IPS-18c (cell line): ENCODE results near the gene FBXO33.
"Not testable (repeated sequence)": the region's sequence is repeated elsewhere in the genome, so short reads cannot be mapped to it uniquely, and the experiment has no call there.

Experiments
- H3K4me3 ChIP-seq: 2 replicates; pipeline ENCODE4 v1.7.0; 2013; ENCODE audit warnings: low read depth, mild to moderate bottlenecking, low read length, moderate library complexity; ENCODE audit not compliant: insufficient read depth
- H3K9me3 ChIP-seq: one replicate; pipeline ENCODE4 v1.6.1; 2013; ENCODE audit warnings: mild to moderate bottlenecking, low read length, moderate library complexity; ENCODE audit not compliant: control insufficient read depth, insufficient read depth

FBXO33 gene

GRCh38 chr14:39393289-39393688, 38.9 kb downstream of the FBXO33 start:
- H3K9me3 ChIP-seq = no peaks in the 10 kb centered on the region
- H3K4me3 ChIP-seq = no peak overlapping the region

- no peaks in the 10 kb centered on the region for H3K9me3 ChIP-seq
- H3K4me3 ChIP-seq = no peak overlapping the region
Observed at GRCh38 chr14:39384177-39384576, 48.1 kb downstream of the FBXO33 start.

GRCh38 chr14:39383741-39384140, 48.5 kb downstream of the FBXO33 start:
- Histone ChIP-seq H3K4me3 (no peak overlapping the region), H3K9me3 (no peaks in the 10 kb centered on the region)

GRCh38 chr14:39383026-39383660, 49.1 kb downstream of the FBXO33 start:
- no peaks in the 10 kb centered on the region for H3K9me3 ChIP-seq
- H3K4me3 ChIP-seq = no peak overlapping the region

GRCh38 chr14:39382463-39382862, 49.8 kb downstream of the FBXO33 start:
- no peaks in the 10 kb centered on the region for H3K9me3 ChIP-seq

GRCh38 chr14:39381366-39381765, 50.9 kb downstream of the FBXO33 start:
- H3K4me3 ChIP-seq = no peak overlapping the region

More at GRCh38 chr14:39382463-39382862, 49.8 kb downstream of the FBXO33 start:
- H3K4me3 ChIP-seq = no peak overlapping the region

GRCh38 chr14:39376667-39377403, 55.4 kb downstream of the FBXO33 start:
- no peaks in the 10 kb centered on the region for H3K9me3 ChIP-seq
- H3K4me3 ChIP-seq = no peak overlapping the region

More at GRCh38 chr14:39381366-39381765, 50.9 kb downstream of the FBXO33 start:
- H3K9me3 ChIP-seq = no peaks in the 10 kb centered on the region

- Histone ChIP-seq H3K4me3 (no peak overlapping the region), H3K9me3 (no peaks in the 10 kb centered on the region)
Observed at GRCh38 chr14:39374851-39375250, 57.4 kb downstream of the FBXO33 start.

GRCh38 chr14:39372656-39373055, 59.6 kb downstream of the FBXO33 start:
- Histone ChIP-seq H3K4me3 (no peak overlapping the region), H3K9me3 (no peaks in the 10 kb centered on the region)

- H3K9me3 ChIP-seq = no peaks in the 10 kb centered on the region
- no peak overlapping the region for H3K4me3 ChIP-seq
Observed at GRCh38 chr14:39370415-39370814, 61.8 kb downstream of the FBXO33 start.

GRCh38 chr14:39369029-39369428, 63.2 kb downstream of the FBXO33 start:
- Histone ChIP-seq H3K4me3 (no peak overlapping the region), H3K9me3 (no peaks in the 10 kb centered on the region)

GRCh38 chr14:39368261-39368959, 63.8 kb downstream of the FBXO33 start:
- Histone ChIP-seq H3K4me3 (no peak overlapping the region), H3K9me3 (no peaks in the 10 kb centered on the region)

- Histone ChIP-seq H3K9me3 (no peaks in the 10 kb centered on the region), H3K4me3 (no peak overlapping the region)
Observed at GRCh38 chr14:39367387-39367751, 64.9 kb downstream of the FBXO33 start.

- Histone ChIP-seq H3K9me3 (no peaks in the 10 kb centered on the region), H3K4me3 (no peak overlapping the region)
Observed at GRCh38 chr14:39366460-39367386, 65.5 kb downstream of the FBXO33 start.

GRCh38 chr14:39365354-39365753, 66.9 kb downstream of the FBXO33 start:
- Histone ChIP-seq H3K4me3 (no peak overlapping the region), H3K9me3 (no peaks in the 10 kb centered on the region)

GRCh38 chr14:39364509-39364908, 67.7 kb downstream of the FBXO33 start:
- Histone ChIP-seq H3K4me3 (no peak overlapping the region), H3K9me3 (no peaks in the 10 kb centered on the region)

GRCh38 chr14:39361556-39361955, 70.7 kb downstream of the FBXO33 start:
- H3K4me3 ChIP-seq, H3K9me3 ChIP-seq: not testable (repeated sequence)
